OCI-LY1 (cell line): Measurements from ENCODE around the gene LRIT2.

Source experiments
- EZH2 ChIP-seq: fragments of 200-600 bp; sonication (generic), shearing (Covaris generic); IDR thresholded peaks from 2 replicates; pipeline ENCODE4 v1.8.0; 2017; ENCODE audit warnings: borderline replicate concordance, mixed run types, mild to moderate bottlenecking, antibody characterized with exemption, low read length, moderate library complexity, mixed read lengths
- TF ChIP-seq, protein P1 (sequence below): fragments of 200-600 bp; sonication (generic), shearing (Covaris generic); IDR thresholded peaks from 2 replicates; pipeline ENCODE4 v1.5.1; 2017; ENCODE audit warnings: mild to moderate bottlenecking, antibody characterized with exemption, low read length, moderate library complexity, mixed read lengths

DNA sequence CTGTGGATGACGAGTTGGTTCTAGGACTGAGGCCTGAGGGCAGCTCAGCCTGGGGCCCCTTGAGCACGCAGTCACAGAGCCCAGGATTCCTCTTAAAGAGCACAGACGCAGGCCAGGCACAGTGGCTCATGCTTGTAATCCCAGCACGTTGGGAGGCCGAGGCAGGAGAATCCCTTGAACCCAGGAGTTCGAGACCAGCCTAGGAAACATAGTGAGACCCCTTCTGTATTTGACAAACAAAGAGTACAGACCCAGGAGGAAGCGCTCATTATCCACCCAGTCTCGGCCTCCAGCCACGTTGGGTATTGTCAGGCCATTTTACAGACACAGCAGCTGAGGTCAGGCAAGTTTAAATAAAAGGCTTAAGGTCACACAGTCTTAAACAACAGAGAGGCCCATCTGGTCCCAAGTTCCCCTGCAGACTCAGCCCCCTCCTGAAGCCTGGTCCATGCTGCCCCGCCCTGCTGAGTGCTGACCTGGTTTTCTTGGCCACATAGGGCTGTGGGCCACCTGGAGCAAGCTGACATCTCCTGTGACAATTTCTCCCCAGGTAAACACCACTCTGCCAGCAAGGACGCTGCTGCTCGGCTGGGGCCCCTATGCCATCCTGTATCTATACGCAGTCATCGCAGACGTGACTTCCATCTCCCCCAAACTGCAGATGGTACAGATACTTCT is 32.1 kb upstream of the LRIT2 start:
- TF ChIP-seq, protein P1, sequence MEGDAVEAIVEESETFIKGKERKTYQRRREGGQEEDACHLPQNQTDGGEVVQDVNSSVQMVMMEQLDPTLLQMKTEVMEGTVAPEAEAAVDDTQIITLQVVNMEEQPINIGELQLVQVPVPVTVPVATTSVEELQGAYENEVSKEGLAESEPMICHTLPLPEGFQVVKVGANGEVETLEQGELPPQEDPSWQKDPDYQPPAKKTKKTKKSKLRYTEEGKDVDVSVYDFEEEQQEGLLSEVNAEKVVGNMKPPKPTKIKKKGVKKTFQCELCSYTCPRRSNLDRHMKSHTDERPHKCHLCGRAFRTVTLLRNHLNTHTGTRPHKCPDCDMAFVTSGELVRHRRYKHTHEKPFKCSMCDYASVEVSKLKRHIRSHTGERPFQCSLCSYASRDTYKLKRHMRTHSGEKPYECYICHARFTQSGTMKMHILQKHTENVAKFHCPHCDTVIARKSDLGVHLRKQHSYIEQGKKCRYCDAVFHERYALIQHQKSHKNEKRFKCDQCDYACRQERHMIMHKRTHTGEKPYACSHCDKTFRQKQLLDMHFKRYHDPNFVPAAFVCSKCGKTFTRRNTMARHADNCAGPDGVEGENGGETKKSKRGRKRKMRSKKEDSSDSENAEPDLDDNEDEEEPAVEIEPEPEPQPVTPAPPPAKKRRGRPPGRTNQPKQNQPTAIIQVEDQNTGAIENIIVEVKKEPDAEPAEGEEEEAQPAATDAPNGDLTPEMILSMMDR, result no peak
- TF ChIP-seq EZH2, result no peak
